ENCODE measurements around the gene CYP21A2. TPM values are rescaled to one million over a fixed set of nuclear protein-coding genes. Genes with fewer than 3 reads are reported as not detected.
"Not testable (repeated sequence)": the region's sequence is repeated elsewhere in the genome, so short reads cannot be mapped to it uniquely, and the experiment has no call there.

The CYP21A2 gene
- total RNA-seq, 2 experiments from 2014 or later, result 0.12 TPM; not detected in 1

DNA sequence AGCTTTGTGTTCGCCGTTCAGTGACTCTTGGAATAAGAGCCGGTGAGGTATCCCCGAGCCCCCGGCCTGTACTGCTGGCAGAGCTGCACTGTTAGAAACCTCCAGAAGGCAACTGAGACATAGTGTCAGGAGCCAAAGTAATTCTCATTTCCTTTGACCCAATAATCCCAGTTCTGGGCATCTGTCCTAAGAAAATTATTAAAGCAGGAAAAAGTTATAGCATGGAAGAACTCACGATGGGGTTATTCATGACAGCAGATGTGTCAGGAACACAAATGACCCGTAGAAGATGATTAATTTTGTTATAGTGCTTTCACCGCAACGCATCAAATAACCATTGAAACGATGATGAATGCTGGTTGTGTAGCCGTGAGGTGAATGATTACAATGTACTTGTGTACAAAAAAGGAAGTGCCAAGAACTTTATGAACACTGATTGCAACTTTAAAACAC lies 20.3 kb downstream of the CYP21A2 start:
- no peak for DNase-seq
- H3K27ac Mint-ChIP-seq, result no peak overlapping the region
- no peak overlapping the region for H3K4me3 Mint-ChIP-seq
- no peaks in the 10 kb centered on the region for H3K36me3 Mint-ChIP-seq
- H3K27me3 Mint-ChIP-seq, result no peaks in the 10 kb centered on the region
- H3K4me1 Mint-ChIP-seq, result no peaks in the 10 kb centered on the region
- no peaks in the 10 kb centered on the region for H3K9me3 Mint-ChIP-seq

DNA sequence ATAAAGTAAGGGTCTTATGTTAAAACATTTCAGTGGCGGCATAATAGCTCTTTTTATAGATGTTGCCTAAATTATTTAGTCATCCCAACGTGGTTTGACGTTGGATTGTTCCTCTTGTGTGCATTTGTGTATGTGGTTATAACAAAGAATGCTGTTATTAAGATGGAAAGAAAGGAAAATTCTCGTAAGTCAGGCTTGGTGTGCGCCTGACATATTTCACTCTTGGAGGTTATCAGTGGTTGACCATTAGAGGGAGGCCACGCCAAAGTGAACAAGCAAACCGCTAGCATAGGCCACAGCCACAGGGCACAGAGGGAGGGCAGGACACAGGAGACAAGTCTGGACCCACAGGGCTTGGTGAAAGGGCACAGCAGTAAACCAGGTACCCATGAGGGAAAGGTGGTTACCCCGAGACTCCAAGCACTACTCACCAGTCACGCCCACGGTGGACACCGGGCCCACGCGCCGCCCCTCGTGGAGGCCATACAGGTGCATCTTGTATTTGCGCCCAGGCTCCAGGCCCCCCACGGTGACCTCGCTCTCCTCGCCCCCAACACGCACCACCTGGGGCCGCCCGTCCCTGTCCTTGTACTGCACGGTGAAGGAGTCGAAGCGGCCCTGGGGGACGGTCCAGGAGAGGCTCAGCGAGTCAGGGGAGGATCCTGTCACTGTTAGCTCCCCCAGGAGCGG lies 22.9 kb downstream of the CYP21A2 start:
- Mint-ChIP-seq H3K9me3 (no peaks in the 10 kb centered on the region), H3K27ac (no peak overlapping the region)
- DNase-seq, result no peak

GRCh38 chr6:32064706-32065105 lies 26.5 kb downstream of the CYP21A2 start:
- no peaks in the 10 kb centered on the region for H3K4me1 Mint-ChIP-seq
- no peak overlapping the region for H3K27ac Mint-ChIP-seq
- no peak for DNase-seq
- H3K27me3 Mint-ChIP-seq, result no peaks in the 10 kb centered on the region
- H3K4me3 Mint-ChIP-seq, result no peak overlapping the region
- H3K36me3 Mint-ChIP-seq, result no peaks in the 10 kb centered on the region
- no peaks in the 10 kb centered on the region for H3K9me3 Mint-ChIP-seq

More for the DNA sequence above, 22.9 kb downstream of the CYP21A2 start:
- H3K27me3 Mint-ChIP-seq, result no peaks in the 10 kb centered on the region
- H3K4me1 Mint-ChIP-seq, result no peaks in the 10 kb centered on the region
- no peaks in the 10 kb centered on the region for H3K36me3 Mint-ChIP-seq
- H3K4me3 Mint-ChIP-seq, result no peak overlapping the region

GRCh38 chr6:32067521-32067920 lies 29.3 kb downstream of the CYP21A2 start:
- not testable (repeated sequence) for H3K9me3 Mint-ChIP-seq, H3K36me3 Mint-ChIP-seq, H3K27me3 Mint-ChIP-seq, H3K27ac Mint-ChIP-seq, DNase-seq, H3K4me3 Mint-ChIP-seq, H3K4me1 Mint-ChIP-seq

GRCh38 chr6:32068315-32068714 lies 30.1 kb downstream of the CYP21A2 start:
- not testable (repeated sequence) for H3K4me1 Mint-ChIP-seq, H3K27ac Mint-ChIP-seq, H3K36me3 Mint-ChIP-seq, H3K9me3 Mint-ChIP-seq, H3K4me3 Mint-ChIP-seq, DNase-seq, H3K27me3 Mint-ChIP-seq

DNA sequence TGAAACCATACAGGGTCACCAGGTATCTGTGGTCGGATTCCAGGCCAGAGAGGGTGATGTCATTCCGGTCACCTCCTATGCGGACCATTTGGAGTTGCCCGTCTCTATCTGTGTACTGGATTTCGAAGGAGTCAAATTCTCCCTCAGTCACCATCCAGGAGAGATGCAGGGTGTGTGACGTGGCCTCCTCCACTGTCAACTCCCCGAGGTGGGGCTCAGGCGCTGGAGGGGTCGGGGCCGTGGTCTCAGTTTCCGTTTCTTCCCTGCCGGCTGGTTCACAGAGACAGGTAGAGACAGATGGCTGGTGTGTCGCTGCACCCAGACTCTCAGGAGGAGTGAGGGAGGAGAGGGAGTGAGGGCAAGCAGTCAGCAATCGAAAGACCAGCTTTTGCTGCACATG lies 30.7 kb downstream of the CYP21A2 start:
- DNase-seq, result no peak
- Mint-ChIP-seq H3K9me3 (no peaks in the 10 kb centered on the region), H3K4me3 (no peak overlapping the region)

GRCh38 chr6:32069460-32069859 lies 31.2 kb downstream of the CYP21A2 start:
- Mint-ChIP-seq H3K27ac (no peak overlapping the region), H3K4me3 (no peak overlapping the region), H3K9me3 (no peaks in the 10 kb centered on the region)

More for the DNA sequence above, 30.7 kb downstream of the CYP21A2 start:
- Mint-ChIP-seq H3K36me3 (no peaks in the 10 kb centered on the region), H3K27me3 (no peaks in the 10 kb centered on the region), H3K27ac (no peak overlapping the region), H3K4me1 (no peaks in the 10 kb centered on the region)

GRCh38 chr6:32069878-32070515 lies 31.8 kb downstream of the CYP21A2 start:
- H3K4me1 Mint-ChIP-seq, result no peaks in the 10 kb centered on the region
- H3K27me3 Mint-ChIP-seq, result no peaks in the 10 kb centered on the region
- H3K4me3 Mint-ChIP-seq, result no peak overlapping the region
- DNase-seq, result no peak
- no peaks in the 10 kb centered on the region for H3K9me3 Mint-ChIP-seq
- no peaks in the 10 kb centered on the region for H3K36me3 Mint-ChIP-seq
- no peak overlapping the region for H3K27ac Mint-ChIP-seq

More at GRCh38 chr6:32069460-32069859, 31.2 kb downstream of the CYP21A2 start:
- no peaks in the 10 kb centered on the region for H3K27me3 Mint-ChIP-seq
- no peaks in the 10 kb centered on the region for H3K4me1 Mint-ChIP-seq
- no peak for DNase-seq
- no peaks in the 10 kb centered on the region for H3K36me3 Mint-ChIP-seq

GRCh38 chr6:32070814-32071543 lies 32.8 kb downstream of the CYP21A2 start:
- Mint-ChIP-seq H3K4me1 (no peaks in the 10 kb centered on the region), H3K9me3 (no peaks in the 10 kb centered on the region), H3K4me3 (no peak overlapping the region), H3K27ac (no peak overlapping the region), H3K36me3 (no peaks in the 10 kb centered on the region), H3K27me3 (no peaks in the 10 kb centered on the region)
- no peak for DNase-seq

GRCh38 chr6:32073101-32073500 lies 34.9 kb downstream of the CYP21A2 start:
- no peaks in the 10 kb centered on the region for H3K9me3 Mint-ChIP-seq
- H3K4me1 Mint-ChIP-seq, result no peaks in the 10 kb centered on the region
- H3K27ac Mint-ChIP-seq, result no peak overlapping the region
- H3K36me3 Mint-ChIP-seq, result no peaks in the 10 kb centered on the region
- no peak overlapping the region for H3K4me3 Mint-ChIP-seq
- DNase-seq, result no peak
- no peaks in the 10 kb centered on the region for H3K27me3 Mint-ChIP-seq

- Mint-ChIP-seq H3K4me1 (no peaks in the 10 kb centered on the region), H3K9me3 (no peaks in the 10 kb centered on the region), H3K4me3 (no peak overlapping the region), H3K27me3 (no peaks in the 10 kb centered on the region), H3K27ac (no peak overlapping the region), H3K36me3 (no peaks in the 10 kb centered on the region)
- DNase-seq, result no peak
Observed at GRCh38 chr6:32073613-32074012, 35.4 kb downstream of the CYP21A2 start.

DNA sequence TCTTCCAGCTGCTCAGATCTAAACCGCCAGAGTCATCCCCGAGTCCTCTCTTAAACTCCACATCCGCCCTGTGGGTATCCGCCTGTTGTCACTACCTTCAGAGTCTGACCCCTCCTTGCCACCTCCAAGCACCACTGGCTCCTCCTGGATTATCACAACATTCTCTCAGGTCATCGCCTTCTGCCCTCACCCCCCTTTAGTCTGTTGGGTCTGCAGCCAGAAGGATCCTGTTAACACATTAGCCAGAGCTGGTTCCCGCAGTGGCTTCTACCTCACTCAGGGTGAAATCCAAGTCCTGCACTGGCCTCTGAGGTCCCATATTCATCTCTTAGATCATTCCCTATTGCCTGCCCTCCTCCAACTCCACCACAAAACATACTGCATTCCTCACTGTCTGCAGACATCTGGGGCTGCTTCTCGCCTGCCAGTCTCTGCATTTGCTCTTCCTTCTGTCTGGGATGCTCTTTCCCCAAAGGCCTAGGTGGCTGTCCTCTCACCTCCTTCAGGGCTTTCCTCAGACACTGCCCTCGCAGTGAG lies 36.8 kb downstream of the CYP21A2 start:
- H3K27ac Mint-ChIP-seq, result no peak overlapping the region
- H3K27me3 Mint-ChIP-seq, result no peaks in the 10 kb centered on the region
- H3K4me1 Mint-ChIP-seq, result no peaks in the 10 kb centered on the region
- no peak overlapping the region for H3K4me3 Mint-ChIP-seq
- no peaks in the 10 kb centered on the region for H3K9me3 Mint-ChIP-seq
- no peaks in the 10 kb centered on the region for H3K36me3 Mint-ChIP-seq
- no peak for DNase-seq

DNA sequence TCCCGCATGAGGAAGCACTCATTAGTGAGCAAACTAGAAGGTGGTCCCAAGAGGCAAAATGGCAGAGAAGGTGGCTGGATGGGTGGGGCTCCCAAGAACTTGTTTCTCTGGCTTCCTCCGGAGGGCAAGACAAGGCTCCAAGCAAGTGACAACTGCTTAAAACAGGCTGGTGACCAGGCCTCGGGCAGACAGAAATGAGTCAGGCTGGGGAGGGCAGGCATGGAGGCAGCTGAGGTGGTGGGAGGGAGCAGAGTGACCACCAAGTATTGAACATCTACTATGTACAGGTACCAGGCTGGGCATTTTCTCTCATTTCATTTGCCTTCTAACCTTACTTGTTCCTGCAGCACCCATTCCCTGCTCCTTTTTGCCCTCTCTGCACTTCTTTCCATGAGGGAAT lies 37.6 kb downstream of the CYP21A2 start:
- Mint-ChIP-seq H3K27me3 (no peaks in the 10 kb centered on the region), H3K4me3 (no peak overlapping the region), H3K9me3 (no peaks in the 10 kb centered on the region), H3K4me1 (no peaks in the 10 kb centered on the region), H3K27ac (no peak overlapping the region), H3K36me3 (no peaks in the 10 kb centered on the region)
- DNase-seq, result no peak

DNA sequence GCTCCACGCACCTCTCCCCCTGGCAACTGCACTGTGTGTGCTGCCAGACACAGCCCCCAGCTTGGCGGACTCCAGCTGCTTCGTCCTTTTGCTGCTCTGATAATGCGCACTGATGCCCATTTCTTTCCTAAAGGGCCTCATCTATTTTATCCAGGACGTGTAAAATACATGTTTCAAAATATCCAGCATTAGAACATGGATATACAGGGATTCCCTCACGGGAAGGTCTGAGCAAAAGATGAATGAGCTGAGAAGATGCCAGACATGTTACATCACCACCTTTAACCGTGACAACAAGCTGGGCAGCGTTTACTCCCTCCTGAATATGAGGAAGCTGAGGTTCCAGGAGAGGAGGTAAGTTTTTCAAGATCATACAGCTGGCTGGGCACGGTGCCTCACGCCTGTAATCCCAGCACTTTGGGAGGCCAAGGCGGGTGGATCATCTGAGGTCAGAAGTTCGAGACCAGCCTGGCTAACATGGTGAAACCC lies 38.1 kb downstream of the CYP21A2 start:
- no peaks in the 10 kb centered on the region for H3K4me1 Mint-ChIP-seq
- H3K36me3 Mint-ChIP-seq, result no peaks in the 10 kb centered on the region
- H3K9me3 Mint-ChIP-seq, result no peaks in the 10 kb centered on the region
- H3K4me3 Mint-ChIP-seq, result no peak overlapping the region
- no peak overlapping the region for H3K27ac Mint-ChIP-seq
- no peaks in the 10 kb centered on the region for H3K27me3 Mint-ChIP-seq
- DNase-seq, result no peak

DNA sequence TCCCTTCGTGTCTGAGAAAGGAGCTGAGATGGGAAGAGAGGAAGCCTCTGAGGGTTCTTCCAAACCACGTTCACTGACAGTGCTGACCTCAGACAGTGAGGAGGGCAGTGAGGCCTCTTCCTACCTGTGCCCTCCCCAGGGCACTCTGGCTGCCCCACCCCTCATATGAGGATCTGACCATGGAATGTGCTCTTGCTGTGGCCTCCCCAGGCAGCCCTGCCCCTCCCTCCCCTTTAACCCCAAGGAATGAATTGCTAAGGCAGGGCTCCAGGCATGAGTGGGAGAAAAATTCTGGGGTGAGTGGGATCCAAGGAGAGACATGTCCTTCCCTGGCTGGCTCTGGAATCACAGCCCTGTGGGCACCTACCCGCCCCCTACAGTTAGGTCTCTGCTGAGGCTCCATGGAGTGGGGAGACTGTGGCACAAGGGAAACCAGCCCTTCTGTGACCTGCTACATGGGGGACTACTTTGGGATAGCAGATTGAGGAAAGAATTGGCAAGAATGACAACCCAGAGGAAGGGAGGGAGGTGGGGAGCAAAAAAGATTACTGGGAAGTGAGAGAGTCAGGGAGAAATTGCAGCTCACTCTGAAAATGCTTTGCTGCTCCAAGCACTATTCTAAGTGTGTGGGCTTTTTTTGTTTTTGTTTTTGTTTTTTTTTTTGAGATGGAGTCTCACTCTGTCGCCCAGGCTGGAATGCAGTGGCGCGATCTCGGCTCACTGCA lies 41.5 kb downstream of the CYP21A2 start:
- Mint-ChIP-seq H3K36me3 (no peaks in the 10 kb centered on the region), H3K27me3 (peaks cover 15% of the 10 kb centered on the region), H3K4me3 (no peak overlapping the region), H3K27ac (no peak overlapping the region), H3K9me3 (no peaks in the 10 kb centered on the region), H3K4me1 (no peaks in the 10 kb centered on the region)
- no peak for DNase-seq
